HAP-1 (cell line): ENCODE results near the gene MYLK.

Source experiments
- DNase-seq, 2 experiments: peaks; one replicate each; pipeline ENCODE4 v3.0.0-alpha.2; 2016 to 2020; ENCODE audit warnings: low spot score in 2 of 2
- H3K27me3 ChIP-seq: fragments of 250-450 bp; sonication (Bioruptor Pico); 2 replicates; pipeline ENCODE4 v1.5.1; 2020; ENCODE audit warnings: low read depth, mild to moderate bottlenecking, moderate library complexity
- H3K36me3 ChIP-seq: fragments of 250-450 bp; sonication (Bioruptor Pico); replicated peaks from 2 replicates; pipeline ENCODE4 v1.5.1; 2020; ENCODE audit warnings: mild to moderate bottlenecking
- H3K4me1 ChIP-seq: fragments of 250-450 bp; sonication (Bioruptor Pico); 2 replicates; pipeline ENCODE4 v1.5.1; 2020; ENCODE audit warnings: mild to moderate bottlenecking
- H3K4me3 ChIP-seq: fragments of 250-450 bp; sonication (Bioruptor Pico); 2 replicates; pipeline ENCODE4 v1.5.1; 2020; ENCODE audit warnings: mild to moderate bottlenecking, moderate library complexity
- H3K9me3 ChIP-seq: fragments of 250-450 bp; sonication (Bioruptor Pico); 2 replicates; pipeline ENCODE4 v1.5.1; 2020; ENCODE audit warnings: mild to moderate bottlenecking, moderate library complexity
- in situ Hi-C: fragments of 300-500 bp; cut with MboI; formaldehyde crosslinking; loops from 3 replicates; pipeline ENCODE4 v1.14.3; 2020; ENCODE audit warnings: low sequenced_read_pairs, inconsistent platforms, mixed read lengths

The MYLK gene

GRCh38 chr3:123762805-123763204 lies 121.3 kb downstream of the MYLK start:
- no peak overlapping the region for H3K4me3 ChIP-seq
- no peak for DNase-seq
- H3K27me3 ChIP-seq = no peaks in the 10 kb centered on the region
- H3K36me3 ChIP-seq = no peaks in the 10 kb centered on the region
- H3K9me3 ChIP-seq = no peaks in the 10 kb centered on the region
- in situ Hi-C loops = no loop called here
- H3K4me1 ChIP-seq = peaks cover 5% of the 10 kb centered on the region; the same call in 1 of the 2 replicates

GRCh38 chr3:123760817-123761216 lies 123.3 kb downstream of the MYLK start:
- H3K9me3 ChIP-seq = no peaks in the 10 kb centered on the region
- H3K36me3 ChIP-seq = no peaks in the 10 kb centered on the region
- H3K27me3 ChIP-seq = no peaks in the 10 kb centered on the region
- peaks cover 5% of the 10 kb centered on the region; the same call in 1 of the 2 replicates for H3K4me1 ChIP-seq
- DNase-seq = no peak
- in situ Hi-C loops = no loop called here
- no peak overlapping the region for H3K4me3 ChIP-seq

GRCh38 chr3:123759871-123760270 lies 124.3 kb downstream of the MYLK start:
- peaks cover 5% of the 10 kb centered on the region; the same call in 1 of the 2 replicates for H3K4me1 ChIP-seq
- H3K9me3 ChIP-seq = no peaks in the 10 kb centered on the region
- H3K36me3 ChIP-seq = no peaks in the 10 kb centered on the region
- H3K4me3 ChIP-seq = no peak overlapping the region
- H3K27me3 ChIP-seq = no peaks in the 10 kb centered on the region
- in situ Hi-C loops = no loop called here
- DNase-seq = no peak

- Histone ChIP-seq H3K9me3 (no peaks in the 10 kb centered on the region), H3K4me1 (peaks cover 5% of the 10 kb centered on the region; the same call in 1 of the 2 replicates), H3K27me3 (no peaks in the 10 kb centered on the region), H3K36me3 (no peaks in the 10 kb centered on the region), H3K4me3 (no peak overlapping the region)
- DNase-seq = no peak
- in situ Hi-C loops = no loop called here
Measured at GRCh38 chr3:123759311-123759710, 124.8 kb downstream of the MYLK start.

- Histone ChIP-seq H3K4me3 (no peak overlapping the region), H3K27me3 (no peaks in the 10 kb centered on the region), H3K36me3 (no peaks in the 10 kb centered on the region), H3K4me1 (peaks cover 5% of the 10 kb centered on the region; the same call in 1 of the 2 replicates), H3K9me3 (no peaks in the 10 kb centered on the region)
- in situ Hi-C loops = no loop called here
- peak; percentile 12 to 38 for DNase-seq
Measured at GRCh38 chr3:123758081-123758564, 126.0 kb downstream of the MYLK start.

- in situ Hi-C loops = no loop called here
- Histone ChIP-seq H3K4me3 (no peak overlapping the region), H3K9me3 (no peaks in the 10 kb centered on the region), H3K36me3 (no peaks in the 10 kb centered on the region), H3K27me3 (no peaks in the 10 kb centered on the region), H3K4me1 (peaks cover 5% of the 10 kb centered on the region; the same call in 1 of the 2 replicates)
- DNase-seq = no peak
Measured at GRCh38 chr3:123757281-123757940, 126.7 kb downstream of the MYLK start.

GRCh38 chr3:123755501-123755900 lies 128.6 kb downstream of the MYLK start:
- no peaks in the 10 kb centered on the region for H3K36me3 ChIP-seq
- DNase-seq = no peak
- H3K9me3 ChIP-seq = no peaks in the 10 kb centered on the region
- no peak overlapping the region for H3K4me3 ChIP-seq
- in situ Hi-C loops = no loop called here
- H3K4me1 ChIP-seq = peaks cover 5% of the 10 kb centered on the region; the same call in 1 of the 2 replicates
- no peaks in the 10 kb centered on the region for H3K27me3 ChIP-seq

GRCh38 chr3:123755085-123755484 lies 129.0 kb downstream of the MYLK start:
- H3K36me3 ChIP-seq = no peaks in the 10 kb centered on the region
- in situ Hi-C loops = no loop called here
- DNase-seq = no peak
- no peak overlapping the region for H3K4me3 ChIP-seq
- no peaks in the 10 kb centered on the region for H3K27me3 ChIP-seq
- H3K9me3 ChIP-seq = no peaks in the 10 kb centered on the region
- peaks cover 5% of the 10 kb centered on the region; the same call in 1 of the 2 replicates for H3K4me1 ChIP-seq

GRCh38 chr3:123753286-123753685 lies 130.8 kb downstream of the MYLK start:
- Histone ChIP-seq H3K4me1 (peaks cover 3% of the 10 kb centered on the region; the same call in 1 of the 2 replicates), H3K4me3 (no peak overlapping the region), H3K27me3 (no peaks in the 10 kb centered on the region), H3K36me3 (no peaks in the 10 kb centered on the region), H3K9me3 (no peaks in the 10 kb centered on the region)
- in situ Hi-C loops = no loop called here
- DNase-seq = no peak

- DNase-seq = no peak
- in situ Hi-C loops = no loop called here
- Histone ChIP-seq H3K4me1 (no peaks in the 10 kb centered on the region), H3K4me3 (no peak overlapping the region), H3K27me3 (no peaks in the 10 kb centered on the region), H3K36me3 (no peaks in the 10 kb centered on the region), H3K9me3 (no peaks in the 10 kb centered on the region)
Measured at GRCh38 chr3:123752228-123752627, 131.9 kb downstream of the MYLK start.

- Histone ChIP-seq H3K4me1 (no peaks in the 10 kb centered on the region), H3K36me3 (no peaks in the 10 kb centered on the region), H3K4me3 (no peak overlapping the region), H3K9me3 (no peaks in the 10 kb centered on the region), H3K27me3 (no peaks in the 10 kb centered on the region)
- DNase-seq = no peak
- in situ Hi-C loops = no loop called here
Measured at GRCh38 chr3:123751433-123751832, 132.7 kb downstream of the MYLK start.

GRCh38 chr3:123750659-123751420 lies 133.3 kb downstream of the MYLK start:
- in situ Hi-C loops = no loop called here
- H3K36me3 ChIP-seq = no peaks in the 10 kb centered on the region
- no peak for DNase-seq
- H3K4me3 ChIP-seq = no peak overlapping the region
- H3K9me3 ChIP-seq = no peaks in the 10 kb centered on the region
- no peaks in the 10 kb centered on the region for H3K4me1 ChIP-seq
- no peaks in the 10 kb centered on the region for H3K27me3 ChIP-seq

GRCh38 chr3:123750209-123750608 lies 133.9 kb downstream of the MYLK start:
- Histone ChIP-seq H3K36me3 (no peaks in the 10 kb centered on the region), H3K27me3 (no peaks in the 10 kb centered on the region), H3K9me3 (no peaks in the 10 kb centered on the region), H3K4me3 (no peak overlapping the region), H3K4me1 (no peaks in the 10 kb centered on the region)
- in situ Hi-C loops = no loop called here
- no peak for DNase-seq

- H3K36me3 ChIP-seq = no peaks in the 10 kb centered on the region
- no peak for DNase-seq
- no peak overlapping the region for H3K4me3 ChIP-seq
- in situ Hi-C loops = no loop called here
- H3K27me3 ChIP-seq = no peaks in the 10 kb centered on the region
- H3K4me1 ChIP-seq = no peaks in the 10 kb centered on the region
- H3K9me3 ChIP-seq = no peaks in the 10 kb centered on the region
Measured at GRCh38 chr3:123749711-123750110, 134.4 kb downstream of the MYLK start.
